Activated CD4-positive, alpha-beta T cell treated with anti-CD3 and anti-CD28 coated beads, Interleukin-2, amount 50 U/mL, for 24 hours (primary cell): ENCODE data around the gene RFC4.
A peak's percentile ranks its signal among the peaks of the same experiment; 100 is the strongest.
"Not testable (repeated sequence)": the region's sequence is repeated elsewhere in the genome, so short reads cannot be mapped to it uniquely, and the experiment has no call there.

Experiments
- DNase-seq, 2 donors: peaks; one replicate each; pipeline ENCODE4 v3.0.0-alpha.2; 2020; ENCODE audit warnings: low read depth in 1 of 2, low spot score in 1 of 2

Gene RFC4

DNA sequence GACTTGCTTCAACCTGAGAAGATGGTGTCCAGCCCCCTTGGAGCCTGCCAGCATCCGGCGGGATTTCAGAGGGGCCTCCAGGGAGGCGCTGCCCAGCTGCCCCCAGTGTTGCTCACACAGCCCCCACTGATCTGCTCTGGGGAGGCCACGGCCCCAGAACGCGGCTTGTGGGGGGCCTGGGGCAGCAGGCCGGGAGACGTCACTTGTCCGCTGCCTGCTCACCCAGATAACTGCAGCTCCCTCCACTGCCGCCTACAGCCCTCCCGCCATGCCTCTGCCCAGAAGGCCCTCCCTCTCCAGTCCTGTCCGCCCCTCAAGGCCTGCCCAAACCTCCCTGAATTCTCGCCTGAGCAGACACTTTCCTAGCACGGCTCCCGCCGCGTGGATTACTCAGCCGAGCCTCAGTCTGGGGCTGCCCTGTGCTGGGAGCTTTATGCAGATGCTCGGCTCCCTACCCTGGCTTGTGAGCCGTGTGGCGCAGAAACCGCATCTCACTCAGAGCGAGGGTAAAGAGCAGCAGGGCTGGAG lies 19.1 kb upstream of the RFC4 start:
- DNase-seq = peak; percentile 7 to 52

- DNase-seq = no peak
These were observed 18.3 kb upstream of the RFC4 start for GRCh38 chr3:186824430-186825139.

GRCh38 chr3:186823386-186823785 lies 17.1 kb upstream of the RFC4 start:
- DNase-seq = no peak

DNA sequence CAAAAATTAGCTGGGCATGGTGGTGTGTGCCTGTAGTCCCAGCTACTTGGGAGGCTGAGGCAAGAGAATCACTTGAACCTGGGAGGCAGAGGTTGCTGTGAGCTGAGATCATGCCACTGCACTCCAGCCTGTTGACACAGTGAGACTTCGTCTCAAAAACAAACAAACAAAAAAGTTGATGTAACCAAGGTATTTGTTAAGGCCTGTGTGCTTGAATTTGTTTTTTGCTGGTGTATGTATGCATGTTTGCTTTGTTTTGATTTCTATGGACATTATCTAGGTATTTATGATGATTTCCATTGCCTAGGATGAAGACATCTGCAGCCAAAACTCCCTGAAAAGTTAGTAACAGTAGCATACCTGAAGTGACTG lies 16.1 kb upstream of the RFC4 start:
- not testable (repeated sequence) for DNase-seq

DNA sequence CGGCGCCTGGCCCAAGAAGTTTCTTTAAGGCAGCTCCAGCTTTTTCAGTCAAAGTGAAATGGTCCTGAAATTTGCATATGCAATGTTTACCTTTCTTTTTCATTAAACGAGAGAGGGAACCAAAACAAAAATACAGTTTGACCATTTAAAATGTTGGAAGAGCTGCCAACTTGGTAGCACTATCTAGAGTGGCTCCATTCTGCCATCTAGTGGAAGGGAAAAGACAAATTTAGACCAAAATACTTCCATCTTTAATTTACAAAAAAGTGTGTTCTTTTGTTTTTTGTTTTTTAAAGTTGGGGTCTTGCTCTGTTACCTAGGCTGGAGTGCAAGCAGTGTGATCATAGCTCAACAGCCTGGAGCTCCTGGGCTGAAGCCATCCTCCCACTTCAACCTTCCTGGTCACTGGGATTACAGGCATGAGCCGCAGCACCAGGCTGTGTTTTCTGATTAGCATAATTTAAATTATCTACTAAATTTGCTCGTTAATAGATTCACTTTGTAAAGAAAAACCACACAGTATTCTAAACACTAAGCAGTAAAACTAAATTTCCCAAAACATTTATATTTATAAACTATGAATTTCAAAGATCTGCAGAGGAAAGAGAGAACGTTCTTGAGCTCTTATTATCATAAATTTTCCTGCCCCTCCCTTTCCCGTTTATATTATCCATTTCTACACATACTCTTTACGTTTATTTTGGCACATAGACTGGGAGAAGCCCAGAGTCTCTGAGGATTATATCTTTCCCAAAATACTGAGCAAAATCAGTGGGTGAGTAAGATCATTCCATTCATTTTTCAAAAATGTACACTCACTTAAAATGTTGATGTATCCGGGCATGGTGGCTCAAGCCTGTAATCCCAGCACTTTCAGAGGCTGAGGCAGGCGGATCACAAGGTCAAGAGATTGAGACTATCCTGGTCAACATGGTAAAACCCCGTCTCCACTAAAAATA lies 15.4 kb upstream of the RFC4 start:
- no peak for DNase-seq

GRCh38 chr3:186818956-186819355 lies 12.7 kb upstream of the RFC4 start:
- no peak for DNase-seq

DNA sequence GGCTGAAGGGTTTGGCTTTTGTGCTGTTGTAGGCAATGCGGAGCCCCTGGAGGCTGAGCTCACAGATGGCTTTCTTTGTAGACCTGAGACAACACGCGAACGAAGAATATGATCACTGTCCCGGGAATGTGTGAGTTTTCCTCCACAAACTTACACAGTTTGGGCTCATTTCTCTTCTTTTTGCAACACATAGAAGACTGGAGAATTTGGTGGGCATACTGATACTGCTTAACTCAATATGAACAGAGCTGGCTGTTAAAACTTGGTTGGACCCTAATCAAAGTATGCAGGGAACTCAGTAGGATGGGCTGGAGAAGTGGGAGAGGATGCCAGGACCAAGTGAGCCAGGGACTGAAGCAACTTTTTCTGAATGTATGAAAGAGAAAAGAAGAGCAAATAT lies 12.2 kb upstream of the RFC4 start:
- no peak for DNase-seq

DNA sequence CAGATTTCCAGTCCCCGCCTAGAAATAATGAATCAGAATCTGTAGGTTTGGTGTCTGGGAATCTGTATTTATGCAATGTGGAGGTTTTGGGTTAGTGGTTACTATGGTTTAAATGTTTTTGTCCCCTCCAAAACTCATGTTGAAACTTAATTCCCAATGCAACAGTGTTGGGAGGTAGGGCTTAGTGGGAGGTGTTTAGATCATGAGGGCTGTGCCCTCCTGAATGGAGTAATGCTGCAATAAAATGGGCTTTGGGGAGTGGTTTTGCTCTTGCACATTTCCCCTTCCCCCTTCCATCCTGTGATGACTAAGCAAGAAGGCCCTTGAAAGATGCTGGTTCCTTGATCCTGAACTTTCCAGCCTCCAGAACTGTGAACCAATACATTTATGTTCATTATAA lies 9.2 kb upstream of the RFC4 start:
- DNase-seq = no peak

GRCh38 chr3:186814100-186814499 lies 7.8 kb upstream of the RFC4 start:
- DNase-seq = no peak

GRCh38 chr3:186811313-186811712 lies 5.0 kb upstream of the RFC4 start:
- DNase-seq = not testable (repeated sequence)

DNA sequence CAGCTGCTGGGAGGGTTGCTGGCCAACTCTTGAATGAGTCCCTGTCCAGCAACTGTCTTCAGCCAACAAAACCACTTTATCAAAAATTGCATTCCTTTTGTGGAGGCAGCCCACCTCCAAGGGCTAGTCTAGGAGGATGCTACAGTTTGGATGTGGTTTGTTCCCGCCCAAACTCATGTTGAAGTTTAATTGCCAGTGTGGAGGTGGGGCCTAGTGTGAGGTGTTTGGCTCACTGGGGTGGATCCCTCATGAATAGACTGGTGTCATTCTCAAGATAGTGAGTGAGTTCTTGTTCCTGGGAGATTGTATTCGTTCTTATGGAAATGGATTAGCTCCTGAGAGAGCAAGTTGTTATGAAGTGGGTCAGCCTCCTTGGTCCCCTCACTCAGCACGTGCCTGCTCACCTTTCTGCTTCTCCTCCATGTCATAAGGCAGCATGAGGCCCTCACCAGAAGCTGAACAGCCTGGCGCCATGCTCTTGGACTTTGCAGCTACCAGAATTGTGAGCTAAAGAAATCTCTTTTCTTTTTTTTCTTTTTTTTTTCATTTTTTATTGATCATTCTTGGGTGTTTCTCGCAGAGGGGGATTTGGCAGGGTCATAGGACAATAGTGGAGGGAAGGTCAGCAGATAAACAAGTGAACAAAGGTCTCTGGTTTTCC lies 4.2 kb upstream of the RFC4 start:
- DNase-seq = no peak

GRCh38 chr3:186807231-186807630 lies 949 bp upstream of the RFC4 start:
- no peak for DNase-seq

GRCh38 chr3:186803447-186803846 lies 2.8 kb downstream of the RFC4 start:
- DNase-seq = not testable (repeated sequence)

- no peak for DNase-seq
These were observed 3.6 kb downstream of the RFC4 start for GRCh38 chr3:186802701-186803100.

DNA sequence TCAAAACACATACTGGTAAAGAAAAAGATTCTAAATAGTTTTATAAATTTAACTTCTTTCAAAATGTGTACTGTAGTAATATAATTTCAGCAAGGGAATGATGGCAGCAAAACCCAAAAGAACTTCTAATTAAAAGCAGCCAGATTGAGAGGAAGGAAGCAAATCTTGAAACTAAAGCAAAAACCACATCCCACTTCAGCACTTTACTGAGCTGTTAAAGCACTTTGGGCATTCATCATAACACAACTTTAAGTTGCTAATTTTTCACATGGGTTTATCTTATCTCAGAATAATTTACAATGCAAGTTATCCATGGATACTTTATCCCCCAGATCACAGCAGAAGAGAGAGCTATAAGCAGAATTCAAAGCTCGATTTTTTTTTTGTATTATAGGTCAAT lies 6.0 kb downstream of the RFC4 start:
- DNase-seq = no peak

GRCh38 chr3:186798239-186798874 lies 7.9 kb downstream of the RFC4 start:
- no peak for DNase-seq

DNA sequence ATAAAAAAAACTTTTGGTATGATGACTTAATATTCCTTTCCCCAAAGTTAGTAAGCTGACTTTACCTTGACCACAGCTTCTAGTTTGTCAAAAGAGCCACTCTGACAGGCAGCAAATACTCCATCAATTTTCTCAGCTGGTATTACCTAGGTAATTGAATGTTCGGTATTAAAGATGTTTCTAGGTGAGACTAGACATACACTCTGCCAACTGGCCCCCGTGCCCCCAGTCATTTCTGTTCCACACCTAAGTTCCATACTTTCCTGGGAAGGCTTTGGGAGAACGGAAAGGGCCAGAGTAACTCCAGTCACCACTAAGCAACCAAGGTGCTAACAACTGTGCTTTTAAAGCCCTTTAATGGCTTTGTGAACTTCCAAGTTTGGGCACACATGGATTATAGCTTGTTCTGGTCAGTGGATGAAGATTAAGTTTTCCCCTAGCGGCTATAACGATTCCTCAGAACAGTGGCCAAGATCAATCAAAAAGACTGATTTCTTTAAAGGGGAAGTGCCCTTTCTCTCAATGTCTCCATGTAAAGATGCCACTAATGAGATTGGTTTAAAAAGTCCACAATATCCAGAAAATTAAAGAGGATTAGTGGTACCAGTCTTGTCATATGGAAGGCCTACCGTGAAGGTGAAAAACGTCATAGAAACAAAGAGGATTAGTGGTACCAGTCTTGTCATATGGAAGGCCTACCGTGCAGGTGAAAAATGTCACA lies 15.9 kb downstream of the RFC4 start:
- no peak for DNase-seq

DNA sequence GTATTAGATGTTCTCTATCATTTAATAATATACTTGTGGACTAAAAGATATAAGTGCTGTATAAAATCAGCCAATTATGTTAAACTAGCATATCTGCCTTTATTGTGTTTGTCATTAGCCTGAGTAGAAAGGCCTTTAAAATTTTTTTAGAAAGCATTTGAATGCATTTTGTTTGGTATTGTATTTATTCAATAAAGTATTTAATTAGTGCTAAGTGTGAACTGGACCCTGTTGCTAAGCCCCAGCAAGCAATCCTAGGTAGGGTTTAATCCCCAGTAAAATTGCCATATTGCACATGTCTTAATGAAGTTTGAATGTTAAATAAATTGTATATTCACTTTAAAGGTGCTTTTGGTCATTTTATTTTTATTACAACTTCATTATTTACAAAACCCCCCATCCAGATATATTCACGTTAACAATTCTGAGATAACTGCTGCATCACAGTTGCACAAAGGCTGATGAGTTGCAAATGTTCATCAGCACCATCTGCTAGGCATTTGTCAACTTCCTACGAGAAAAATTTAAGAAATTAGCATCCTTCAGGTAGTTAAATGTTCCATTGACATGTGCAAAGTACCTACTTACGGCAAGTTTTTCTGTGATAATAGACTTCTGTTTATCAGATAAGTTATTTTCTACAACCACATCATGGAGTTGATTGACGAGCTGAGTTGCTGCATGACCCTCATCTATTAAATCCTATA lies 16.6 kb downstream of the RFC4 start:
- no peak for DNase-seq

DNA sequence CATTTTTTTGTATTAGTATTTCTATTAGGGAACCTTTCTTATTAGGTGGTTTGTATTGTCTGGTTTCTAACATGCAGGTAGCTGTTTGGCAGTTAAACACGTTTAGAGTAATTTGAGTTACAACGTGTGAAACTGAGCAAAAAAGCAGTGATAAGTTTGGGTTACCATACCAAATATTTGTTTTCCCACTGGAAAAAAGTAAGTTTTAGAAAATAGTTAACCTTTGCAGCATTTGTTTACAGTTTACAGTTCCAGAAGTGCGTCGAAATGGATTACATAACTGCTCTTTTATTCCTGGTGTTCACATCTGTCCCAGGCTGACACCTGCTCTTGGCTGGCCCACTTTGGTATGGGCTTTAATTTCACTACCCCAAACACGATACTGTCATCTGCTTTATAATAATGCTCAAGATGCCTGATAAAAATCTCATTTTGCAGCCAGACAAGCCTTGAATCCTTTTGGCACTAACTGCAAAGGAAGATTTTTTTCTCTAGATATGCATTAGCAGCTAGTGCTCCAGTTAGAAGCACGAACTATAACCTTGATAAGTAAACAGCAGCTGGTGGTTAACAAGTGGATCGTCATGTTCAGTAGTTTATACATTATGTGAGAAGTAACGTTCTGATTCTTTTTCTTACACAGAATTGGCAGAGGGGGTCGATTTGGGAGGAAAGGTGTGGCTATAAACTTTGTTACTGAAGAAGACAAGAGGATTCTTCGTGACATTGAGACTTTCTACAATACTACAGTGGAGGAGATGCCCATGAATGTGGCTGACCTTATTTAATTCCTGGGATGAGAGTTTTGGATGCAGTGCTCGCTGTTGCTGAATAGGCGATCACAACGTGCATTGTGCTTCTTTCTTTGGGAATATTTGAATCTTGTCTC lies 17.6 kb downstream of the RFC4 start:
- no peak for DNase-seq
